Vagina (tissue), 2 donors: ENCODE data around the gene ARHGEF17. TPM values are rescaled to one million over a fixed set of nuclear protein-coding genes. Genes with fewer than 3 reads are reported as not detected.

Experiments used
- DNase-seq, 2 donors: peaks; one replicate each; pipeline ENCODE4 v3.0.0-alpha.2; 2017; ENCODE audit errors: extremely low spot score in 2 of 2
- H3K27ac ChIP-seq: fragments of 200-600 bp; sonication (generic); one replicate; pipeline ENCODE4 v1.5.1; 2019
- H3K27me3 ChIP-seq: fragments of 200-600 bp; sonication (generic); one replicate; pipeline ENCODE4 v1.5.1; 2019
- H3K36me3 ChIP-seq, 2 donors: fragments of 200-600 bp; sonication (generic); one replicate each; pipeline ENCODE4 v1.5.1; 2017 to 2019
- H3K4me1 ChIP-seq: fragments of 200-600 bp; sonication (generic); one replicate; pipeline ENCODE4 v1.5.1; 2019
- H3K4me3 ChIP-seq, 2 donors: fragments of 200-600 bp; sonication (generic); 1 replicate in 1 of 2; 2 replicates in 1 of 2; pipeline ENCODE4 v1.5.1; 2016 to 2019
- H3K9me3 ChIP-seq: fragments of 200-600 bp; sonication (generic); one replicate; pipeline ENCODE4 v1.5.1; 2019
- POLR2A ChIP-seq, 2 donors: fragments of 450-650 bp; IDR thresholded peaks; one replicate each; pipeline ENCODE4 v1.6.1; 2017; ENCODE audit warnings: antibody characterized with exemption in 2 of 2, mild to moderate bottlenecking in 2 of 2, moderate library complexity in 2 of 2
- POLR2AphosphoS5 ChIP-seq, 2 donors: sonication (generic); formaldehyde crosslinking; IDR thresholded peaks; one replicate each; pipeline ENCODE4 v1.9.0; 2017; ENCODE audit warnings: antibody characterized with exemption in 2 of 2, mild to moderate bottlenecking in 2 of 2, low read depth in 1 of 2; ENCODE audit not compliant: insufficient read depth in 1 of 2
- intact Hi-C: fragments of 100-400 bp; cut with DNase I; formaldehyde crosslinking; loops from one replicate; pipeline ENCODE4 v1.15.1; 2023
- total RNA-seq: library from RNA; depleted of rRNA; stranded (reverse); fragments of >200 nt; gene quantifications from one replicate; pipeline ENCODE4 v1.2.3, GENCODE V29; 2016
- TF ChIP-seq, protein P1 (sequence below), 3 experiments: fragments of 450-650 bp in 2 of 3; fragments of 200-600 bp in 1 of 3; sonication (generic) in 1 of 3; IDR thresholded peaks; one replicate each; pipeline ENCODE4 v1.5.1; 2017 to 2019; ENCODE audit warnings: antibody characterized with exemption in 3 of 3, mild to moderate bottlenecking in 2 of 3, moderate library complexity in 2 of 3

Gene ARHGEF17
- total RNA-seq, 1 donor from 2014 or later, result 32.9 TPM

DNA sequence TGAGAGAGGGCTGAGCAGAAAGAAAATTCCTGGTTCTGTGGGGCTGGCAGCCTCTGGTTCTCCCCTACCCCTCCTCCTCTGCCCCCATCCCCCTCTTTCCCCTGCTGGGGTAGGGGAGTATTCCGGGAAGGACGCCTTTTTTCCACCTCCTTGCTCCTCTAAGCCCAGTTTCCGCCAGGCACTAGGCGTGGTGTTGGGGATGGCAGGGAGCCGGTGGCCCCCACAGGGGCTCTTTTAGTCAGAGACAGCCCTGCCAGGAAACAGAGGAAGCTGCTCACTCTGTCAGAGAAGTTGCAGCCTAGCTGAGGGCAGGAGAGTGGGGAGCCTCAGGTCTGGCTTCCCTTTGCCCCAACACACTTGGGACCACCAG is 15.6 kb upstream of the ARHGEF17 start:
- Histone ChIP-seq H3K4me3 (no peak overlapping the region), H3K9me3 (no peaks in the 10 kb centered on the region), H3K36me3 (no peaks in the 10 kb centered on the region), H3K4me1 (peaks cover 12% of the 10 kb centered on the region), H3K27ac (no peak overlapping the region), H3K27me3 (no peaks in the 10 kb centered on the region)
- DNase-seq, result no peak
- TF ChIP-seq POLR2A (IDR thresholded peaks at IDR 0.05), result no peak
- TF ChIP-seq, protein P1, sequence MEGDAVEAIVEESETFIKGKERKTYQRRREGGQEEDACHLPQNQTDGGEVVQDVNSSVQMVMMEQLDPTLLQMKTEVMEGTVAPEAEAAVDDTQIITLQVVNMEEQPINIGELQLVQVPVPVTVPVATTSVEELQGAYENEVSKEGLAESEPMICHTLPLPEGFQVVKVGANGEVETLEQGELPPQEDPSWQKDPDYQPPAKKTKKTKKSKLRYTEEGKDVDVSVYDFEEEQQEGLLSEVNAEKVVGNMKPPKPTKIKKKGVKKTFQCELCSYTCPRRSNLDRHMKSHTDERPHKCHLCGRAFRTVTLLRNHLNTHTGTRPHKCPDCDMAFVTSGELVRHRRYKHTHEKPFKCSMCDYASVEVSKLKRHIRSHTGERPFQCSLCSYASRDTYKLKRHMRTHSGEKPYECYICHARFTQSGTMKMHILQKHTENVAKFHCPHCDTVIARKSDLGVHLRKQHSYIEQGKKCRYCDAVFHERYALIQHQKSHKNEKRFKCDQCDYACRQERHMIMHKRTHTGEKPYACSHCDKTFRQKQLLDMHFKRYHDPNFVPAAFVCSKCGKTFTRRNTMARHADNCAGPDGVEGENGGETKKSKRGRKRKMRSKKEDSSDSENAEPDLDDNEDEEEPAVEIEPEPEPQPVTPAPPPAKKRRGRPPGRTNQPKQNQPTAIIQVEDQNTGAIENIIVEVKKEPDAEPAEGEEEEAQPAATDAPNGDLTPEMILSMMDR (IDR thresholded peaks at IDR 0.05), result no peak
- no peak for TF ChIP-seq POLR2AphosphoS5 (IDR thresholded peaks at IDR 0.05; ENCODE audit: insufficient read depth in 1 of 2, low read depth in 1 of 2)
- intact Hi-C loops, result no loop called here

DNA sequence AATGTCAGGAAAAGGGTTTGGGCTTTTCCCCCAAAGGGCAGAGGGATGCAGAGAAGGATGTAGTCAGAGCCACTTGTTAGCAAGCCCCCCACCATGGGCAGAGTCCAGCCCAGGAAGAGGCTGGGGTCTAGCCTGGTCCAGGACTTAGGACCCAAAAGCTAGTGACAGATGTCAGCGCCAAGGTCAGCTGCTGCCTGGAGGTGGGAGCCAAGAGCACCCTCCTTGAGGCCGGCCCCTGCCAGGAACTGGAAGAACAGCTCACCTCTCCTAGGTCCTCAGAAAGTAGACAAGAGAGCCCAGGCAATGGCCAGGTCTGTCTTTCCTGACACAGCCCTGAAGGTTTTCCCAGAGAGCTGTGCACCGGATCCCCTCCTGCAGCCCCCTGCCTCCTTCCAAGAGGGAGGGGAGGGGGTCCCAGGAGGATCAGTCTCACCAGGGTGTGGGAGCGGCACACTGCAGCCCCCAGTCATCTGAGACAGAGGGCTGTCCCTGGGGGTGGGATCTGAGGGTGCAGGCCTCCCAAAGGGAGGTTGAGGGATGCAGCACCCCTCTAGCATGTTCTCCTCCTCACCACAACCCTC is 14.6 kb upstream of the ARHGEF17 start:
- Histone ChIP-seq H3K36me3 (no peaks in the 10 kb centered on the region), H3K4me1 (peaks cover 12% of the 10 kb centered on the region), H3K27ac (no peak overlapping the region), H3K27me3 (no peaks in the 10 kb centered on the region), H3K9me3 (no peaks in the 10 kb centered on the region), H3K4me3 (no peak overlapping the region)
- TF ChIP-seq POLR2AphosphoS5 (IDR thresholded peaks at IDR 0.05; ENCODE audit: insufficient read depth in 1 of 2, low read depth in 1 of 2), result no peak
- TF ChIP-seq, protein P1 (IDR thresholded peaks at IDR 0.05), result no peak
- no peak for TF ChIP-seq POLR2A (IDR thresholded peaks at IDR 0.05)
- intact Hi-C loops, result no loop called here
- no peak for DNase-seq

DNA sequence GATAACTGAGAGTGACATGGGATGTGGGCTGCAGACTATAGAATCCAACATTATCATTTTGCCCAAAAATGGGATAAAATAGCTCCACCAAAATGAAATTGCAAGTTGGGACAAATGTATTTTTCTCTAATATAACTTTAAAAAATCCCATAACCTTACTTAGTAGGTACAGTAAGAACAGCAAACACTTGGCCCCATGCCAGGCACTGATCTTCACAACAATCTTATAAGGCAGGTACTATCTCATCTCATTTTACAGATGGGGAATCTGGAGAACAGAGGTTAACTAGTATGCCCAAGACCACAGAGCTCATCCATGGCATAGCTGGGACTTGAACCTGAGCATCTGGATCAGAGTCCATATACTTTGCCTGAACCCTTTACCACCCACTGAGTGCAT is 13.5 kb upstream of the ARHGEF17 start:
- no peak overlapping the region for H3K4me3 ChIP-seq
- H3K27me3 ChIP-seq, result no peaks in the 10 kb centered on the region
- peaks cover 2% of the 10 kb centered on the region for H3K4me1 ChIP-seq
- TF ChIP-seq, protein P1 (IDR thresholded peaks at IDR 0.05), result no peak
- TF ChIP-seq POLR2A (IDR thresholded peaks at IDR 0.05) (no peak), POLR2AphosphoS5 (IDR thresholded peaks at IDR 0.05; ENCODE audit: insufficient read depth in 1 of 2, low read depth in 1 of 2) (no peak)
- H3K9me3 ChIP-seq, result no peaks in the 10 kb centered on the region
- intact Hi-C loops, result no loop called here
- no peaks in the 10 kb centered on the region for H3K36me3 ChIP-seq
- H3K27ac ChIP-seq, result no peak overlapping the region
- DNase-seq, result no peak

DNA sequence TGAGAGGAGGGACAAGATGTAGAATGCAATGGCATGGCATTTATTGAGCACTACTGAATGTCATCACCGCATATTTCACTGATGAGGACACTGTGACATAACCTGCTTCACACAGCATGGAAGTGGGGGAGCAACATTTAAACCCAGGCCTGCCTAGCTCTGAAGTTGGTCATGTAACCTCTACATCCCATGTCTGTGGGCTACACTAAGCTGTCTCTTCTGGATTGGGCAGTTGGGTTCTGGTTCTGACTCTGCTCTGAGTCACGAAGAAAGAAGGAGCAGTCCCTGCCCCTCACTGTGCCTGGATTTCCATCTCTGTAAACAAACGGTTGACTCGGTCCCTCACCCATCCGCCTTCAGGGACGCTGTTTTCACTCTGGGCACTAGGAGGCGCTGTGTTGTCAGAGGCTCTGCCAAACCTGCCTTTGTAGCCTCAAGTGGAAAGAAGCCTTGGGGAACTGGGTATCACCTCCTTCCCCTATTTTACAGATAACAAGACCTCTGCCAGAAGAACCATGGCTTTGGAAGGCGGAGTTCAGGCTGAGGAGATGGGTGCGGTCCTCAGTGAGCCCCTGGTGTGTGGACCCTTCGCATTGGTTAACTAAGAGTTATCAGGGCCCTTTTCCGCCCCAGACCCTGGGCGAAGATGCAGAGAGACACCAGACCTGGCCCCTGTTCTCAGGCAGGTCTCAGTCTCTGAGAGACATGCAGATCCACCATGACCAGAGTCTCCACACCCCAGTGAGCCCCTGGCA is 12.7 kb upstream of the ARHGEF17 start:
- no peak for TF ChIP-seq POLR2AphosphoS5 (IDR thresholded peaks at IDR 0.05; ENCODE audit: insufficient read depth in 1 of 2, low read depth in 1 of 2)
- TF ChIP-seq, protein P1 (IDR thresholded peaks at IDR 0.05), result peak; percentile 62 to 74 (median 64)
- no peaks in the 10 kb centered on the region for H3K27me3 ChIP-seq
- no peak overlapping the region for H3K27ac ChIP-seq
- intact Hi-C loops, result no loop called here
- no peak for DNase-seq
- H3K4me1 ChIP-seq, result no peaks in the 10 kb centered on the region
- no peak overlapping the region for H3K4me3 ChIP-seq
- no peaks in the 10 kb centered on the region for H3K9me3 ChIP-seq
- H3K36me3 ChIP-seq, result no peaks in the 10 kb centered on the region

DNA sequence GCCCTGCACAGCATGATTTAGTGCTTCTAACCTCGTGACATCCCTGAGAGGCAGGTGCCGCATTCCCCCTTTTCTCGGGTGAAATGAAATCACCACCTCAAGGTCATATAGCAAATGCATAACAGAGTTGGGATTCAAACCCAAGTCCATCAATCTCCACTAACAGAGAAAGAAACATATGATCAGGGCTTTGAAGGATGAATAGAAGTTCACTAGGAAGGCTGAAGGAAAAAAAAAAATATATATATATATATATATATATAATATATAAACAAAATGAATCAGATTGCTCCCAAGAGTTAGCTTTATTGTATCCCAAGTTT is 12.1 kb upstream of the ARHGEF17 start:
- H3K4me1 ChIP-seq, result no peaks in the 10 kb centered on the region
- H3K27me3 ChIP-seq, result no peaks in the 10 kb centered on the region
- no peak overlapping the region for H3K27ac ChIP-seq
- H3K4me3 ChIP-seq, result no peak overlapping the region
- TF ChIP-seq POLR2AphosphoS5 (IDR thresholded peaks at IDR 0.05; ENCODE audit: insufficient read depth in 1 of 2, low read depth in 1 of 2) (no peak), POLR2A (IDR thresholded peaks at IDR 0.05) (no peak)
- TF ChIP-seq, protein P1 (IDR thresholded peaks at IDR 0.05), result no peak
- intact Hi-C loops, result no loop called here
- H3K36me3 ChIP-seq, result no peaks in the 10 kb centered on the region
- DNase-seq, result no peak
- H3K9me3 ChIP-seq, result no peaks in the 10 kb centered on the region
